ENCODE results near the gene SEMA5B.

The SEMA5B gene

DNA sequence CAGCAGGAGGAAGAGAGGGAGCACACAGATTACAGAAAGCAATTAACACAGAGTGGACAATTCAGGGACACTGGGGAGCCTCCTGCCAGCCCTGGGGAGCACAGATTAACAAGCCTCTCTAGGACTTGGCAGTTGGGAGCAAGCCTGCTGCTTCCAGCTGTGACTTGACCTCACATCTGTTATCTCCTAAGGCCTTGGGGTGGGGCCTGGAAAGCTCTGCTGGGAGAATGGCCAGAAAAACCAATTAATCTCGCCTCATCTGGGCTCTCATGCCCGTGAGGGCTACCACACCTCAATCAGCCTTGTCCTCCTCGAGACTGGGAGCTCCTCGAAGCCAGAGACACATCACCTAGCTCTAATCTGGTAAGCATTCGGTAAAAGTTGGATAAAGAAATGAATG is 39.1 kb downstream of the SEMA5B start:
- H2AFZ ChIP-seq (ENCODE audit: low read depth, low read length, severe bottlenecking) = no peak overlapping the region
- no peaks in the 10 kb centered on the region for H3K79me2 ChIP-seq (ENCODE audit: insufficient read depth, low read length)
- H4K20me1 ChIP-seq (ENCODE audit: low read depth, low read length) = no peaks in the 10 kb centered on the region
- no peaks in the 10 kb centered on the region for H3K27me3 ChIP-seq (ENCODE audit: low read length)
- H3K27ac ChIP-seq (ENCODE audit: low read depth, low read length) = no peak overlapping the region
- H3K9ac ChIP-seq (ENCODE audit: low read length) = no peak overlapping the region
- no peak overlapping the region for H3K4me2 ChIP-seq (ENCODE audit: low read depth, low read length, poor library complexity, severe bottlenecking)
- H3F3A ChIP-seq (ENCODE audit: insufficient read depth) = no peaks in the 10 kb centered on the region
- H3K4me3 ChIP-seq (ENCODE audit: insufficient read depth, low read length, poor library complexity, severe bottlenecking) = no peak overlapping the region
- TF ChIP-seq, protein P1, sequence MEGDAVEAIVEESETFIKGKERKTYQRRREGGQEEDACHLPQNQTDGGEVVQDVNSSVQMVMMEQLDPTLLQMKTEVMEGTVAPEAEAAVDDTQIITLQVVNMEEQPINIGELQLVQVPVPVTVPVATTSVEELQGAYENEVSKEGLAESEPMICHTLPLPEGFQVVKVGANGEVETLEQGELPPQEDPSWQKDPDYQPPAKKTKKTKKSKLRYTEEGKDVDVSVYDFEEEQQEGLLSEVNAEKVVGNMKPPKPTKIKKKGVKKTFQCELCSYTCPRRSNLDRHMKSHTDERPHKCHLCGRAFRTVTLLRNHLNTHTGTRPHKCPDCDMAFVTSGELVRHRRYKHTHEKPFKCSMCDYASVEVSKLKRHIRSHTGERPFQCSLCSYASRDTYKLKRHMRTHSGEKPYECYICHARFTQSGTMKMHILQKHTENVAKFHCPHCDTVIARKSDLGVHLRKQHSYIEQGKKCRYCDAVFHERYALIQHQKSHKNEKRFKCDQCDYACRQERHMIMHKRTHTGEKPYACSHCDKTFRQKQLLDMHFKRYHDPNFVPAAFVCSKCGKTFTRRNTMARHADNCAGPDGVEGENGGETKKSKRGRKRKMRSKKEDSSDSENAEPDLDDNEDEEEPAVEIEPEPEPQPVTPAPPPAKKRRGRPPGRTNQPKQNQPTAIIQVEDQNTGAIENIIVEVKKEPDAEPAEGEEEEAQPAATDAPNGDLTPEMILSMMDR (IDR thresholded peaks at IDR 0.05; ENCODE audit: insufficient read depth, low read length, poor library complexity, severe bottlenecking) = no peak
- no peak for TF ChIP-seq EZH2phosphoT487 (conservative IDR thresholded peaks at IDR 0.05; ENCODE audit: low read length)
- no peaks in the 10 kb centered on the region for H3K9me2 ChIP-seq (replicated peaks; ENCODE audit: insufficient read depth, low read length)
- H3K36me3 ChIP-seq (ENCODE audit: low read length) = no peaks in the 10 kb centered on the region
- H3K9me3 ChIP-seq (ENCODE audit: insufficient read depth, low read length) = no peaks in the 10 kb centered on the region

DNA sequence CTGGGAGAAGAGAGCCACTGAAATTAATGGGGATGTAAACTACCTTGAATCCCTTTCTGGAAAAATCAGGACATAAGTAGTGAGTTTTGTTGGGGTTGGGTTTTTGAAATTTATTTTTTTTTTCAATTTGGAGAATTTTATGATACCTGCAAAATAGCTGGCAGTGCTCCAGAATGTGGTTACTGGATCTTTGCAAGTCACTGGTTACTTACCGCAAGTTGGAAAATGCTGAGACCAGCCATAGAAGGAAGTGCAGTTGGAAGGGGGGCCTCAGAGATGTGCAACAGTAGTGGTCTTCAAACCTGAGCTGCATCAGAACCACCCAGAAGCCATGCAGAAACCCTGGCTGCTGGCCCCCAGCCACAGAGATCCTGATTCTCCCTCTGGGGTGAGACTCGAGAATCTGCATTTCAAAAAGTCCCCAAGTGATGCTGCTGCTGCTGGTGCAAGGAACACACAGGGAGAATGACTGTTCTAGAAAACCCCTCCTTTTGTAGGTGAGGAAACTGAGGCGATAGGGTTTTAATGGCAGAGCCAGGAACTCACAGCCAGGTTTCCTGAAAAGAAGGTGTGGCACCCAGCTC is 39.7 kb downstream of the SEMA5B start:
- TF ChIP-seq EZH2phosphoT487 (conservative IDR thresholded peaks at IDR 0.05; ENCODE audit: low read length) = no peak
- TF ChIP-seq, protein P1 (IDR thresholded peaks at IDR 0.05; ENCODE audit: insufficient read depth, low read length, poor library complexity, severe bottlenecking) = no peak
- Histone ChIP-seq H4K20me1 (ENCODE audit: low read depth, low read length) (no peaks in the 10 kb centered on the region), H3K36me3 (ENCODE audit: low read length) (no peaks in the 10 kb centered on the region), H3K27me3 (ENCODE audit: low read length) (no peaks in the 10 kb centered on the region), H3K27ac (ENCODE audit: low read depth, low read length) (no peak overlapping the region), H3K9me2 (replicated peaks; ENCODE audit: insufficient read depth, low read length) (no peaks in the 10 kb centered on the region), H3K4me3 (ENCODE audit: insufficient read depth, low read length, poor library complexity, severe bottlenecking) (no peak overlapping the region), H3K4me2 (ENCODE audit: low read depth, low read length, poor library complexity, severe bottlenecking) (no peak overlapping the region), H2AFZ (ENCODE audit: low read depth, low read length, severe bottlenecking) (no peak overlapping the region), H3F3A (ENCODE audit: insufficient read depth) (no peaks in the 10 kb centered on the region), H3K9ac (ENCODE audit: low read length) (no peak overlapping the region), H3K79me2 (ENCODE audit: insufficient read depth, low read length) (no peaks in the 10 kb centered on the region), H3K9me3 (ENCODE audit: insufficient read depth, low read length) (no peaks in the 10 kb centered on the region)

DNA sequence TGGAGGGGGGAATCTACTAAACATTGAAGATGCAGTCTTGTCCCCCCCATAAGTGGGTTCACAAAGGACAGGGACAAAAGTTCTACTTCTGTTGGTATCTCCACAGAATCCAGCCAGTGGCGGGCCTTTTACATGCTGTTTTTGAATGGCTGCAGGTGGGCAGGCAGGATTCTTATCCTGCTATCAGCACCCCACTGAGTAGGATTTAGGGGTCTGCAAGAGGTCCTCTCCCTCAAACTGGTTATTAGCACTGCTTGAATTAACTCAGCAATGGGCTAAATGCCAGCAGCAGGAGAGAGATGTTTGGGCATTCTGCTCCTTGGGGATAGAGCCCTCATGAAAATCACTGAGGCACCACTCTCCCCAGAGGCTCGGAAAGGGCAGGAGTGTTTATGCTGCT is 40.3 kb downstream of the SEMA5B start:
- Histone ChIP-seq H3K36me3 (ENCODE audit: low read length) (no peaks in the 10 kb centered on the region), H3K9me3 (ENCODE audit: insufficient read depth, low read length) (no peaks in the 10 kb centered on the region), H2AFZ (ENCODE audit: low read depth, low read length, severe bottlenecking) (no peak overlapping the region), H4K20me1 (ENCODE audit: low read depth, low read length) (no peaks in the 10 kb centered on the region), H3K9ac (ENCODE audit: low read length) (no peak overlapping the region), H3K27ac (ENCODE audit: low read depth, low read length) (no peak overlapping the region), H3F3A (ENCODE audit: insufficient read depth) (no peaks in the 10 kb centered on the region), H3K27me3 (ENCODE audit: low read length) (no peaks in the 10 kb centered on the region), H3K79me2 (ENCODE audit: insufficient read depth, low read length) (no peaks in the 10 kb centered on the region), H3K4me2 (ENCODE audit: low read depth, low read length, poor library complexity, severe bottlenecking) (no peak overlapping the region), H3K9me2 (replicated peaks; ENCODE audit: insufficient read depth, low read length) (no peaks in the 10 kb centered on the region), H3K4me3 (ENCODE audit: insufficient read depth, low read length, poor library complexity, severe bottlenecking) (no peak overlapping the region)
- TF ChIP-seq EZH2phosphoT487 (conservative IDR thresholded peaks at IDR 0.05; ENCODE audit: low read length) = no peak
- TF ChIP-seq, protein P1 (IDR thresholded peaks at IDR 0.05; ENCODE audit: insufficient read depth, low read length, poor library complexity, severe bottlenecking) = no peak
